Liver (tissue), 9 donors: Measurements from ENCODE around the gene POLN. TPM values are rescaled to one million over a fixed set of nuclear protein-coding genes. Genes with fewer than 3 reads are reported as not detected.

Experiments used
- DNase-seq: peaks from one replicate; pipeline ENCODE4 v3.0.0-alpha.2; 2017; ENCODE audit warnings: low spot score
- H3K27ac ChIP-seq, 2 donors: one replicate each; pipeline ENCODE4 v1.7.0; 2013; ENCODE audit warnings: inconsistent platforms in 2 of 2, low read length in 2 of 2, control low read depth in 1 of 2, low read depth in 1 of 2, mild to moderate bottlenecking in 1 of 2
- H3K27me3 ChIP-seq, 4 donors: one replicate each; pipeline versions ENCODE4 v1.6.1 to v1.7.0; 2013; ENCODE audit warnings: low read length in 3 of 4, inconsistent platforms in 1 of 4, mild to moderate bottlenecking in 1 of 4, moderate library complexity in 1 of 4; ENCODE audit not compliant: control insufficient read depth in 4 of 4, insufficient read depth in 4 of 4
- H3K36me3 ChIP-seq, 4 donors: one replicate each; pipeline versions ENCODE4 v1.6.1 to v1.7.0; 2013; ENCODE audit warnings: low read length in 3 of 4, mild to moderate bottlenecking in 3 of 4, low read depth in 1 of 4, moderate library complexity in 1 of 4; ENCODE audit not compliant: control insufficient read depth in 4 of 4, insufficient read depth in 3 of 4
- H3K4me1 ChIP-seq, 4 donors: one replicate each; pipeline versions ENCODE4 v1.6.1 to v1.7.0; 2013; ENCODE audit warnings: low read length in 3 of 4, mild to moderate bottlenecking in 3 of 4, moderate library complexity in 1 of 4; ENCODE audit not compliant: control insufficient read depth in 4 of 4, insufficient read depth in 4 of 4
- H3K4me3 ChIP-seq, 3 donors: one replicate each; pipeline versions ENCODE4 v1.6.1 to v1.7.0; 2013; ENCODE audit warnings: low read length in 3 of 3, control low read depth in 1 of 3, low read depth in 1 of 3, mild to moderate bottlenecking in 1 of 3
- H3K9ac ChIP-seq, 2 donors: one replicate each; pipeline ENCODE4 v1.7.0; 2013; ENCODE audit warnings: low read length in 2 of 2, mild to moderate bottlenecking in 2 of 2, moderate library complexity in 2 of 2, control low read depth in 1 of 2, low read depth in 1 of 2
- H3K9me3 ChIP-seq, 4 donors: one replicate each; pipeline versions ENCODE4 v1.6.1 to v1.7.0; 2013; ENCODE audit warnings: low read length in 3 of 4; ENCODE audit not compliant: control insufficient read depth in 4 of 4
- ATF3 ChIP-seq: IDR thresholded peaks from 2 replicates; pipeline ENCODE4 v1.6.1; 2016; ENCODE audit warnings: antibody characterized with exemption
- CTCF ChIP-seq: fragments of 150-350 bp; IDR thresholded peaks from 2 replicates; pipeline ENCODE4 v1.5.1; 2017; ENCODE audit warnings: improper control_type of control experiment, low read depth, low read length; ENCODE audit not compliant: missing input control
- EGR1 ChIP-seq, 2 donors: IDR thresholded peaks; 2 replicates each; pipeline ENCODE4 v1.6.1; 2016 to 2018; ENCODE audit warnings: antibody characterized with exemption in 2 of 2, low read depth in 2 of 2
- FOXA1 ChIP-seq: IDR thresholded peaks from 2 replicates; pipeline ENCODE4 v1.6.1; 2016; ENCODE audit warnings: antibody characterized with exemption
- FOXA2 ChIP-seq: IDR thresholded peaks from 2 replicates; pipeline ENCODE4 v1.6.1; 2016; ENCODE audit warnings: antibody characterized with exemption
- GABPA ChIP-seq, 2 donors: IDR thresholded peaks in 1 of 2; conservative IDR thresholded peaks in 1 of 2; 2 replicates each; pipeline ENCODE4 v1.6.1; 2016; ENCODE audit warnings: antibody characterized with exemption in 2 of 2, mild to moderate bottlenecking in 1 of 2, moderate library complexity in 1 of 2
- HNF4A ChIP-seq, 2 donors: conservative IDR thresholded peaks; 2 replicates each; pipeline ENCODE4 v1.6.1; 2016; ENCODE audit warnings: antibody characterized with exemption in 2 of 2, mild to moderate bottlenecking in 2 of 2
- HNF4G ChIP-seq: IDR thresholded peaks from 2 replicates; pipeline ENCODE4 v1.6.1; 2016; ENCODE audit warnings: antibody characterized with exemption
- JUND ChIP-seq, 2 donors: IDR thresholded peaks; 2 replicates each; pipeline ENCODE4 v1.6.1; 2016; ENCODE audit warnings: antibody characterized with exemption in 2 of 2
- MAX ChIP-seq: IDR thresholded peaks from 2 replicates; pipeline ENCODE4 v1.6.1; 2016; ENCODE audit warnings: antibody characterized with exemption
- NR2F2 ChIP-seq: IDR thresholded peaks from 2 replicates; pipeline ENCODE4 v1.6.1; 2016; ENCODE audit warnings: antibody characterized with exemption
- RAD21 ChIP-seq, 2 donors: IDR thresholded peaks; 2 replicates each; pipeline ENCODE4 v1.6.1; 2016; ENCODE audit warnings: antibody characterized with exemption in 2 of 2, mild to moderate bottlenecking in 2 of 2
- REST ChIP-seq: IDR thresholded peaks from 2 replicates; pipeline ENCODE4 v1.6.1; 2016; ENCODE audit warnings: antibody characterized with exemption, mild to moderate bottlenecking
- RXRA ChIP-seq, 2 donors: IDR thresholded peaks; 2 replicates each; pipeline ENCODE4 v1.6.1; 2017 to 2018; ENCODE audit warnings: antibody characterized with exemption in 2 of 2, mild to moderate bottlenecking in 1 of 2
- SP1 ChIP-seq: IDR thresholded peaks from 2 replicates; pipeline ENCODE4 v1.6.1; 2018; ENCODE audit warnings: antibody characterized with exemption, mild to moderate bottlenecking
- TAF1 ChIP-seq: conservative IDR thresholded peaks from 2 replicates; pipeline ENCODE4 v1.6.1; 2016; ENCODE audit warnings: antibody characterized with exemption, mild to moderate bottlenecking
- YY1 ChIP-seq: IDR thresholded peaks from 2 replicates; pipeline ENCODE4 v1.6.1; 2016; ENCODE audit warnings: antibody characterized with exemption, mild to moderate bottlenecking
- ZBTB33 ChIP-seq: IDR thresholded peaks from 2 replicates; pipeline ENCODE4 v1.6.1; 2016; ENCODE audit warnings: antibody characterized with exemption
- WGBS: extraction: QIAGEN DNeasy Blood & Tissue Kit; methylation state at CpG from one replicate; pipeline ENCODE4 v1.1.7; 2013; 5-methylcytosine and 5-hydroxymethylcytosine counted together
- polyA plus RNA-seq, 2 donors: library from polyadenylated mRNA; stranded (reverse) in 1 of 2; unstranded in 1 of 2; fragments of 200-250 nt in 1 of 2; fragments of >200 nt in 1 of 2; fragmentation: Nextera tagmentation in 1 of 2; extraction: Ambion mirVana in 1 of 2; gene quantifications; one replicate each; pipeline versions ENCODE4 v1.2.1 to v1.2.3, GENCODE V29; 2013 to 2015
- total RNA-seq, 2 donors: library from RNA; depleted of rRNA; stranded (reverse); fragments of >200 nt; gene quantifications; one replicate each; pipeline ENCODE4 v1.2.3, GENCODE V29; 2014
- donor health status: healthy.
- donor health status: healthy.
- donor health status: healthy.
- donor health status: healthy.
- donor health status: healthy.

POLN gene
- total and polyA plus RNA-seq, 4 donors, result 0.44 to 2.3 (median 1.4) TPM

GRCh38 chr4:2093265-2093664 lies 148.7 kb downstream of the POLN start:
- no peaks in the 10 kb centered on the region for H3K36me3 ChIP-seq
- TF ChIP-seq ATF3 (no peak), MAX (no peak), SP1 (no peak), ZBTB33 (no peak), TAF1 (no peak), RXRA (IDR thresholded peaks at IDR 0.05) (no peak), EGR1 (IDR thresholded peaks at IDR 0.05; ENCODE audit: low read depth in 2 of 2) (no peak)
- H3K9me3 ChIP-seq, result no peaks in the 10 kb centered on the region
- WGBS, result 96% methylated on average over 6 of the region's 6 CpGs
- peaks cover 2 to 29% (median 22%) of the 10 kb centered on the region in 4 donors for H3K4me1 ChIP-seq
- DNase-seq, result peak; percentile 16
- no peak overlapping the region for H3K27ac ChIP-seq
- no peak overlapping the region for H3K9ac ChIP-seq
- H3K27me3 ChIP-seq, result peaks cover 0 to 2% (median 0%) of the 10 kb centered on the region in 4 donors
- no peak overlapping the region for H3K4me3 ChIP-seq

- Histone ChIP-seq H3K36me3 (no peaks in the 10 kb centered on the region), H3K9me3 (no peaks in the 10 kb centered on the region), H3K4me3 (no peak overlapping the region), H3K27ac (no peak overlapping the region), H3K4me1 (peaks cover 2 to 29% (median 22%) of the 10 kb centered on the region in 4 donors), H3K27me3 (peaks cover 0 to 2% (median 0%) of the 10 kb centered on the region in 4 donors), H3K9ac (no peak overlapping the region)
- 93% methylated on average over 6 of the region's 6 CpGs for WGBS
- no peak for DNase-seq
- no peak for TF ChIP-seq MAX
- no peak for TF ChIP-seq TAF1
- no peak for TF ChIP-seq NR2F2
- TF ChIP-seq JUND (IDR thresholded peaks at IDR 0.05), result no peak
- no peak for TF ChIP-seq CTCF
- TF ChIP-seq GABPA (IDR thresholded peaks at IDR 0.05 in 1 of 2, conservative IDR thresholded peaks at IDR 0.05 in 1 of 2), result no peak
- no peak for TF ChIP-seq REST
- no peak for TF ChIP-seq SP1
- TF ChIP-seq YY1, result no peak
- no peak for TF ChIP-seq ZBTB33
- TF ChIP-seq ATF3, result no peak
- TF ChIP-seq FOXA1, result no peak
- no peak for TF ChIP-seq FOXA2
- TF ChIP-seq HNF4A (conservative IDR thresholded peaks at IDR 0.05), result no peak
- TF ChIP-seq EGR1 (IDR thresholded peaks at IDR 0.05; ENCODE audit: low read depth in 2 of 2), result no peak
- no peak for TF ChIP-seq RAD21 (IDR thresholded peaks at IDR 0.05)
- TF ChIP-seq HNF4G, result no peak
These were observed 149.3 kb downstream of the POLN start for GRCh38 chr4:2092669-2093053.
